T-helper 9 cell (primary cell): ENCODE data around the gene CEP78.
"Not testable (repeated sequence)": the region's sequence is repeated elsewhere in the genome, so short reads cannot be mapped to it uniquely, and the experiment has no call there.

Experiments
- DNase-seq: peaks from one replicate; pipeline ENCODE4 v3.0.0-alpha.2; 2020
- total RNA-seq, 2 donors: gene quantifications; one replicate each; lab custom pipeline; 2026; lab: John Stamatoyannopoulos, UW

Gene CEP78
- 43.0 to 66.6 reads per million in 2 donors for total RNA-seq

- peak; percentile 75 for DNase-seq
Observed at GRCh38 chr9:78235762-78236550, at the start of gene CEP78. Gene CEP78 (plus strand): TSS chr9:78236075. CDS start chr9:78236351, 276 bp downstream.

- no peak for DNase-seq
Observed at GRCh38 chr9:78187763-78188484, 48.0 kb upstream of the CEP78 start.

GRCh38 chr9:78188594-78188993 is 47.3 kb upstream of the CEP78 start:
- DNase-seq, result no peak

GRCh38 chr9:78189001-78189400 is 46.9 kb upstream of the CEP78 start:
- no peak for DNase-seq

GRCh38 chr9:78189461-78189860 is 46.4 kb upstream of the CEP78 start:
- DNase-seq, result no peak

GRCh38 chr9:78191931-78192330 is 43.9 kb upstream of the CEP78 start:
- no peak for DNase-seq

GRCh38 chr9:78196258-78196657 is 39.6 kb upstream of the CEP78 start:
- no peak for DNase-seq

- peak; percentile 45 for DNase-seq
Observed at GRCh38 chr9:78201158-78201777, 34.6 kb upstream of the CEP78 start.

- DNase-seq, result no peak
Observed at GRCh38 chr9:78207319-78207718, 28.6 kb upstream of the CEP78 start.

GRCh38 chr9:78207901-78208300 is 28.0 kb upstream of the CEP78 start:
- no peak for DNase-seq

GRCh38 chr9:78209127-78209526 is 26.7 kb upstream of the CEP78 start:
- no peak for DNase-seq

GRCh38 chr9:78210841-78211301 is 25.0 kb upstream of the CEP78 start:
- DNase-seq, result no peak

GRCh38 chr9:78212868-78213267 is 23.0 kb upstream of the CEP78 start:
- DNase-seq, result no peak

- no peak for DNase-seq
Observed at GRCh38 chr9:78213712-78214111, 22.2 kb upstream of the CEP78 start.

- DNase-seq, result no peak
Observed at GRCh38 chr9:78214492-78214891, 21.4 kb upstream of the CEP78 start.

GRCh38 chr9:78215706-78216105 is 20.2 kb upstream of the CEP78 start:
- no peak for DNase-seq

GRCh38 chr9:78218890-78219289 is 17.0 kb upstream of the CEP78 start:
- no peak for DNase-seq

GRCh38 chr9:78221425-78221824 is 14.4 kb upstream of the CEP78 start:
- DNase-seq, result no peak

- DNase-seq, result not testable (repeated sequence)
Observed at GRCh38 chr9:78221841-78222240, 14.0 kb upstream of the CEP78 start.

- DNase-seq, result no peak
Observed at GRCh38 chr9:78230761-78231160, 5.1 kb upstream of the CEP78 start.

- DNase-seq, result not testable (repeated sequence)
Observed at GRCh38 chr9:78232471-78232870, 3.4 kb upstream of the CEP78 start.

GRCh38 chr9:78234810-78235209 is 1.1 kb upstream of the CEP78 start:
- DNase-seq, result no peak

GRCh38 chr9:78235256-78235761 is 566 bp upstream of the CEP78 start:
- DNase-seq, result no peak
